ENCODE results near the gene FBXL20.

Gene FBXL20

GRCh38 chr17:39225959-39226683 is 175.3 kb downstream of the FBXL20 start (continued):
- TF ChIP-seq ZNF37A (tag by site-specific recombination; IDR thresholded peaks at IDR 0.05): no peak
- TF ChIP-seq SP3 (tag by site-specific recombination; IDR thresholded peaks at IDR 0.05): peak; percentile 73
- TF ChIP-seq KLF17 (tag by site-specific recombination; IDR thresholded peaks at IDR 0.05): no peak
- no peak for TF ChIP-seq HOXC10 (CRISPR knock-in tag; IDR thresholded peaks at IDR 0.05)
- TF ChIP-seq PATZ1 (tag by site-specific recombination; IDR thresholded peaks at IDR 0.05): peak; percentile 43; the same call in 1 of the 2 replicates
- TF ChIP-seq ZBTB17 (tag by site-specific recombination; IDR thresholded peaks at IDR 0.05): peak; percentile 93
- TF ChIP-seq ZNF398 (tag by site-specific recombination; IDR thresholded peaks at IDR 0.05): no peak
- TF ChIP-seq, protein P1, sequence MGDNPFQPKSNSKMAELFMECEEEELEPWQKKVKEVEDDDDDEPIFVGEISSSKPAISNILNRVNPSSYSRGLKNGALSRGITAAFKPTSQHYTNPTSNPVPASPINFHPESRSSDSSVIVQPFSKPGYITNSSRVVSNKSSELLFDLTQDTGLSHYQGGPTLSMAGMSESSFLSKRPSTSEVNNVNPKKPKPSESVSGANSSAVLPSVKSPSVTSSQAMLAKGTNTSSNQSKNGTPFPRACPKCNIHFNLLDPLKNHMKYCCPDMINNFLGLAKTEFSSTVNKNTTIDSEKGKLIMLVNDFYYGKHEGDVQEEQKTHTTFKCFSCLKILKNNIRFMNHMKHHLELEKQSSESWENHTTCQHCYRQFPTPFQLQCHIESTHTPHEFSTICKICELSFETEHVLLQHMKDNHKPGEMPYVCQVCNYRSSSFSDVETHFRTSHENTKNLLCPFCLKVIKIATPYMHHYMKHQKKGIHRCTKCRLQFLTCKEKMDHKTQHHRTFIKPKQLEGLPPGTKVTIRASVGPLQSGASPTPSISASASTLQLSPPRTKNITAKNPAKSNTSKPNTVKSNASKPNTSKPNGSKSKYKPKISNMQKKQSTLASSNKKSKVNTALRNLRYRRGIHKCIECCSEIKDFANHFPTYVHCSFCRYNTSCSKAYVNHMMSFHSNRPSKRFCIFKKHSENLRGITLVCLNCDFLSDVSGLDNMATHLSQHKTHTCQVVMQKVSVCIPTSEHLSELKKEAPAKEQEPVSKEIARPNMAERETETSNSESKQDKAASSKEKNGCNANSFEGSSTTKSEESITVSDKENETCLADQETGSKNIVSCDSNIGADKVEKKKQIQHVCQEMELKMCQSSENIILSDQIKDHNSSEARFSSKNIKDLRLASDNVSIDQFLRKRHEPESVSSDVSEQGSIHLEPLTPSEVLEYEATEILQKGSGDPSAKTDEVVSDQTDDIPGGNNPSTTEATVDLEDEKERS (tag by site-specific recombination; IDR thresholded peaks at IDR 0.05): no peak
- TF ChIP-seq ZSCAN18 (tag by site-specific recombination; IDR thresholded peaks at IDR 0.05): no peak
- TF ChIP-seq, protein P2, sequence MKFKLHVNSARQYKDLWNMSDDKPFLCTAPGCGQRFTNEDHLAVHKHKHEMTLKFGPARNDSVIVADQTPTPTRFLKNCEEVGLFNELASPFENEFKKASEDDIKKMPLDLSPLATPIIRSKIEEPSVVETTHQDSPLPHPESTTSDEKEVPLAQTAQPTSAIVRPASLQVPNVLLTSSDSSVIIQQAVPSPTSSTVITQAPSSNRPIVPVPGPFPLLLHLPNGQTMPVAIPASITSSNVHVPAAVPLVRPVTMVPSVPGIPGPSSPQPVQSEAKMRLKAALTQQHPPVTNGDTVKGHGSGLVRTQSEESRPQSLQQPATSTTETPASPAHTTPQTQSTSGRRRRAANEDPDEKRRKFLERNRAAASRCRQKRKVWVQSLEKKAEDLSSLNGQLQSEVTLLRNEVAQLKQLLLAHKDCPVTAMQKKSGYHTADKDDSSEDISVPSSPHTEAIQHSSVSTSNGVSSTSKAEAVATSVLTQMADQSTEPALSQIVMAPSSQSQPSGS (tag by site-specific recombination; IDR thresholded peaks at IDR 0.05; ENCODE audit: low read depth): no peak
- TF ChIP-seq ZBTB21 (tag by site-specific recombination; IDR thresholded peaks at IDR 0.05): no peak
- no peak for TF ChIP-seq SALL2 (tag by site-specific recombination; IDR thresholded peaks at IDR 0.05; ENCODE audit: borderline replicate concordance)
- TF ChIP-seq ZNF792 (tag by site-specific recombination; IDR thresholded peaks at IDR 0.05): no peak
- no peak for TF ChIP-seq ZNF692 (tag by site-specific recombination; IDR thresholded peaks at IDR 0.05)
- no peak for TF ChIP-seq ZNF10 (tag by site-specific recombination; IDR thresholded peaks at IDR 0.05)
- TF ChIP-seq GLIS2 (tag by site-specific recombination; IDR thresholded peaks at IDR 0.05): 0 out of 2 replicates have a peak, but pooled peaks have one; percentile 31
- peak; percentile 69 for TF ChIP-seq EGR2 (tag by site-specific recombination; IDR thresholded peaks at IDR 0.05; ENCODE audit: low read depth)
- TF ChIP-seq SP2 (tag by site-specific recombination; IDR thresholded peaks at IDR 0.05): peak; percentile 90
- no peak for TF ChIP-seq ZNF488 (tag by site-specific recombination; IDR thresholded peaks at IDR 0.05)
- no peak for TF ChIP-seq ZNF223 (tag by site-specific recombination; IDR thresholded peaks at IDR 0.05)
- TF ChIP-seq, protein P3, sequence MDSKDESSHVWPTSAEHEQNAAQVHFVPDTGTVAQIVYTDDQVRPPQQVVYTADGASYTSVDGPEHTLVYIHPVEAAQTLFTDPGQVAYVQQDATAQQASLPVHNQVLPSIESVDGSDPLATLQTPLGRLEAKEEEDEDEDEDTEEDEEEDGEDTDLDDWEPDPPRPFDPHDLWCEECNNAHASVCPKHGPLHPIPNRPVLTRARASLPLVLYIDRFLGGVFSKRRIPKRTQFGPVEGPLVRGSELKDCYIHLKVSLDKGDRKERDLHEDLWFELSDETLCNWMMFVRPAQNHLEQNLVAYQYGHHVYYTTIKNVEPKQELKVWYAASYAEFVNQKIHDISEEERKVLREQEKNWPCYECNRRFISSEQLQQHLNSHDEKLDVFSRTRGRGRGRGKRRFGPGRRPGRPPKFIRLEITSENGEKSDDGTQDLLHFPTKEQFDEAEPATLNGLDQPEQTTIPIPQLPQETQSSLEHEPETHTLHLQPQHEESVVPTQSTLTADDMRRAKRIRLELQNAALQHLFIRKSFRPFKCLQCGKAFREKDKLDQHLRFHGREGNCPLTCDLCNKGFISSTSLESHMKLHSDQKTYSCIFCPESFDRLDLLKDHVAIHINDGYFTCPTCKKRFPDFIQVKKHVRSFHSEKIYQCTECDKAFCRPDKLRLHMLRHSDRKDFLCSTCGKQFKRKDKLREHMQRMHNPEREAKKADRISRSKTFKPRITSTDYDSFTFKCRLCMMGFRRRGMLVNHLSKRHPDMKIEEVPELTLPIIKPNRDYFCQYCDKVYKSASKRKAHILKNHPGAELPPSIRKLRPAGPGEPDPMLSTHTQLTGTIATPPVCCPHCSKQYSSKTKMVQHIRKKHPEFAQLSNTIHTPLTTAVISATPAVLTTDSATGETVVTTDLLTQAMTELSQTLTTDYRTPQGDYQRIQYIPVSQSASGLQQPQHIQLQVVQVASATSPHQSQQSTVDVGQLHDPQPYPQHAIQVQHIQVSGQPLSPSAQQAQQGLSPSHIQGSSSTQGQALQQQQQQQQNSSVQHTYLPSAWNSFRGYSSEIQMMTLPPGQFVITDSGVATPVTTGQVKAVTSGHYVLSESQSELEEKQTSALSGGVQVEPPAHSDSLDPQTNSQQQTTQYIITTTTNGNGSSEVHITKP (tag by site-specific recombination; IDR thresholded peaks at IDR 0.05): 0 out of 2 replicates have a peak, but pooled peaks have one; percentile 84

Measured in HEK293 (cell line).